HUES6 (cell line): Measurements from ENCODE around the gene ZNF324B.
"Not testable (repeated sequence)": the region's sequence is repeated elsewhere in the genome, so short reads cannot be mapped to it uniquely, and the experiment has no call there.

Experiments
- H3K27ac ChIP-seq: 2 replicates; pipeline ENCODE4 v1.7.0; 2013; ENCODE audit warnings: low read depth, mild to moderate bottlenecking, low read length, inconsistent platforms
- H3K27me3 ChIP-seq: 2 replicates; pipeline ENCODE4 v1.6.1; 2013; ENCODE audit warnings: low read length; ENCODE audit not compliant: control insufficient read depth, insufficient read depth
- H3K36me3 ChIP-seq: 2 replicates; pipeline ENCODE4 v1.6.1; 2013; ENCODE audit warnings: low read length; ENCODE audit not compliant: control insufficient read depth, insufficient read depth
- H3K4me1 ChIP-seq: 2 replicates; pipeline ENCODE4 v1.6.1; 2013; ENCODE audit warnings: low read length; ENCODE audit not compliant: control insufficient read depth, insufficient read depth
- H3K4me3 ChIP-seq: 2 replicates; pipeline ENCODE4 v1.5.1; 2013; ENCODE audit warnings: low read depth, low read length
- H3K9ac ChIP-seq: one replicate; pipeline ENCODE4 v1.6.1; 2013; ENCODE audit warnings: mild to moderate bottlenecking, low read length
- H3K9me3 ChIP-seq: 2 replicates; pipeline ENCODE4 v1.6.1; 2013; ENCODE audit warnings: low read depth, low read length; ENCODE audit not compliant: control insufficient read depth, insufficient read depth

The ZNF324B gene

DNA sequence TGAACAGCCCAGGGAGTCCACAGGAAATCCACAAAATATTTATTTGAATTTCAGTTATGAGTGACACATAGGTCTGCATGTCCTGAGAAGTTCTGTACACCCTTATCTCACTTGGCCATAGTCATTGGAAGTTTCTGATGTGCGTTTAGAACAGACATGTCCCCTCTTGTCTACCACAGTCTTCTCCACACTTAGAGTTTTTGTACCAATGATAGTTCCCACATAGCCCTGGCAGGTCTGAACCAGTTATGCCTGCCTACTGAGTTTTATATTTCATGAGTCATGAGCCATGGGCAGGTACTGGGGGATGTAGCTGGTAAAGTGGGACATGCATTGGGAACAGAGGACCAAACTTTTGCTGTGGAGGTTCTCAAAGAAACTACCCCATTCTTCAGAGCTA, 22.8 kb upstream of the ZNF324B start:
- Histone ChIP-seq H3K9me3 (peaks cover 67% of the 10 kb centered on the region), H3K4me3 (no peak overlapping the region), H3K9ac (no peak overlapping the region), H3K27me3 (no peaks in the 10 kb centered on the region), H3K4me1 (no peaks in the 10 kb centered on the region), H3K36me3 (peaks cover 23% of the 10 kb centered on the region), H3K27ac (no peak overlapping the region)

DNA sequence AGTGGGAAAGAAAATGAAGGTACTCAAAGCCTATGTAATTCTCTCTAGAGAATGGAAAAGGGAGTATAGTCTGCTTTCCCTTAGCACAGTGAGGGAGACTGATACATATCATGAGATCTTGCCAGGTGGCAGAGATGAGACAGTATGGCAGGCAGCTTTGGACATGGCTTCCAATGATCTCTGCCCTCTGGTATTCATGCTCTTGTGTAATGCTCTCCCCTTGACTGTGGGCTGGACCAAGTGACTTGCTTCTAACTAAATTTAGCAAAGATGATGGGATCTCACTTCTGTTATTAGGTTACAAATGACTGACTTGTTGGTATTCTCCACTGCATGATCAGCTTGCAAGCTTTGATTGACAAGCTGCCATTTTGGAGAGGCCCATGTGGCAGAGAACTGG, 21.7 kb upstream of the ZNF324B start:
- Histone ChIP-seq H3K9ac (no peak overlapping the region), H3K27ac (no peak overlapping the region), H3K27me3 (no peaks in the 10 kb centered on the region), H3K4me1 (no peaks in the 10 kb centered on the region), H3K9me3 (peaks cover 78% of the 10 kb centered on the region), H3K36me3 (peaks cover 34% of the 10 kb centered on the region), H3K4me3 (no peak overlapping the region)

DNA sequence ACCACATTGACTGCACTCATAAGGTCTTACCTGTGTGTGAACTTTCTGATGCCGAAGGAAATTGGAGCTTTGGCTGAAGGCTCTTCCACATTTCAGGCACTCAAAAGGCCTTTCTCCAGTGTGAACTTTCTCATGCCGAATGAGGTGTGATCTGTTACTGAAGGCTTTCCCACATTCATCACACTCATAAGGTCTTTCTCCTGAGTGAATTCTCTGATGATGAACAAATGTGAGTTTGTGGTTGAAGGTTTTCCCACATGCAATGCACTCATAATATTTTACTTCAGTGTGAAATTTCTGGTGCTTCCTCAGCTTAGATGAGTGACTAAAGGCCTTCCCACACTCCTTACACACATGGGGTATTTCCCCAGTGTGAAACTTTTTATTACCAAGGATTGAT, 17.2 kb upstream of the ZNF324B start:
- peaks cover 91% of the 10 kb centered on the region for H3K9me3 ChIP-seq
- peaks cover 59% of the 10 kb centered on the region for H3K36me3 ChIP-seq

DNA sequence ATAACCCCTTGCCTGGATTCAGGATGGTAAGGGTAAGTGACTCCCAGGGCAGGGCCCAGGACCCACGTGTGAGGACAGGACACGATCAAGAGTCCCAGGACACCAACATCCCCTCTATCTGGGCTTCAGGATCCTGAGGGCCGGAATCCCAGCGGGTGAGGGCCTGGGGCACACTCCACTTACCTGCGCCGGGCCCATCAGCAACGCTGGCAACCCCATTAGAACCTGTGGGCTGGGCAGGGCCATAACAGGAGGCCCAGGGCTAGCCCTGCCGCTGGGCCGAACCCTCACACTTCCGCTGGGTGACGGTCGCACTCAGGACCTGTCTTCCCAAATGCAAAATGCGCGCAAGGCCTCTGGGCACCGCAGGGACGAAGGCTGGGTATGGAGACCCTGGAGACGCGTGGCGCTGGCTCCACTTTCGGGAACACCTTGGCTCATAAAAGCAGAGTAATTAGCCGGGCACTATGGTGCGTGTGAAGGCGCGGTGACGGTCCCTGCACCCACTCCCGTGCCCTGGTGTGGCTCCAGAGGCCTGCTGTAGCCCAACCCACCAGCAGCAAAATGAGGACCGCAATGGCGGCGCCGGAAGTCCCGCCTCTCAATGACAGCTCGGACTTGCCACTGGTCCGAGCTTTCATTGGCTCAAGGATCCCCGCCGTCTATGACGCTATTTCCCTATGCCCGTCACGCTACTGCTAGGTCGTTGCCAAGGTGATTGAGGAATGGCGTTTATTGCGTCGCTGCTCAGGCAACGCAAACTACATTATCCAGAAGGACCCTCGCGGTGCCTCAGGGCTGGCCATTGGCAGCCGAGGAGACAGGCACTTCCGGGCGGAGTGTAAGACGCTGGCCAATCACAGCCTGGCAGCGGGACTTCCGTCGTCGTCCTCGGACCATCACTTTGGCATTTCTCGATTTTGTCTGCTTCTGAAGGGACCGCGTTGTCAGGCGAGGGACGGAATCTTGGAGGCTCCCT, 11.6 kb upstream of the ZNF324B start, which contains the start of gene ZNF132:
Gene ZNF132 (minus strand): TSS at position 578 of the 979 bp plus-strand sequence. CDS start 332 bp downstream, at position 246.
- no peak within 1 kb of the TSS for H3K27ac ChIP-seq
- H3K4me1 ChIP-seq, result no peaks in the 10 kb centered on the region
- H3K9ac ChIP-seq, result peak within 1 kb of the TSS; percentile 71
- H3K27me3 ChIP-seq, result peaks cover 14% of the 10 kb centered on the region; the same call in 1 of the 2 replicates
- H3K36me3 ChIP-seq, result peaks cover 24% of the 10 kb centered on the region
- H3K4me3 ChIP-seq, result peak within 1 kb of the TSS; percentile 83
- H3K9me3 ChIP-seq, result peaks cover 53% of the 10 kb centered on the region

More for the DNA sequence above, 17.2 kb upstream of the ZNF324B start:
- Histone ChIP-seq H3K27ac (no peak overlapping the region), H3K4me3 (no peak overlapping the region), H3K4me1 (no peaks in the 10 kb centered on the region), H3K27me3 (no peaks in the 10 kb centered on the region), H3K9ac (no peak overlapping the region)

DNA sequence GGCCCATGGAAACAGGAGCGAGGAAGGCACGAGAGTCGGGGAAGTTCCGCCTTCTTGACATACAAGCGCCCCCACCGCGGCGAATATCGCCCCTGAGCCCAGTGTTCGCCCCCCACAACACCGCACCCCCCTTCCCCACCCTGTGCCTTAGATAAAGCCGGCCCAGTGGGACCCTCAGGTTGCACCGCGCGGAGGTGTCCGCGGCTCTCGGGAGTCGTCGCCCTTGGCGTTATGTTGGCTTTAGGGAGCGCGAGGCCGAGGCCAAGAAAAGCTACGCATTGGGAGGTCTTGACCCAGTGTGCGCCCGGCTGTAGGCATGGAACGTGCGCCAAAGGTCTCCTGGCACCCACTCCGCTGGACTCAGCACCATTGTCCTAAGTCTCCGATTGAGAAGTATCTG, 10.9 kb upstream of the ZNF324B start:
- Histone ChIP-seq H3K9me3 (peaks cover 46% of the 10 kb centered on the region), H3K36me3 (peaks cover 17% of the 10 kb centered on the region), H3K4me3 (peak overlapping the region; percentile 83), H3K27ac (no peak overlapping the region), H3K27me3 (peaks cover 14% of the 10 kb centered on the region; the same call in 1 of the 2 replicates), H3K9ac (no peak overlapping the region), H3K4me1 (no peaks in the 10 kb centered on the region)

DNA sequence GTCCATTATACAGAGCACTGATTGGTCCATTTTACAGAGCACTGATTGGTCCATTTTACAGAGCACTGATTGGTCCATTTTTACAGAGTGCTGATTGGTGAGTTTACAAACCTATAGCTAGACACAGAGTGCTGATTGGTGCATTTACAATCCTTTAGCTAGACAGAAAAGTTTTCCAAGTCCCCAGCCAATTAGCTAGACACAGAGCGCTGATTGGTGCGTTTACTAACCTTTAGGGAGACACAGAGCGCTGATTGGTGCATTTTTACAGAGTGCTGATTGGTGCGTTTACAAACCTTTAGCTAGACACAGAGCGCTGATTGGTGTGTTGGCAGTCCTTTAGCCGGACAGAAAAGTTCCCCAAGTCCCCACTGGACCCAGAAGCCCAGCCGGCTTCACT, 8.4 kb upstream of the ZNF324B start:
- Histone ChIP-seq H3K27me3 (peaks cover 17% of the 10 kb centered on the region; the same call in 1 of the 2 replicates), H3K9me3 (peaks cover 34% of the 10 kb centered on the region)
- H3K9ac ChIP-seq, H3K36me3 ChIP-seq, H3K4me1 ChIP-seq, H3K4me3 ChIP-seq, H3K27ac ChIP-seq: not testable (repeated sequence)

DNA sequence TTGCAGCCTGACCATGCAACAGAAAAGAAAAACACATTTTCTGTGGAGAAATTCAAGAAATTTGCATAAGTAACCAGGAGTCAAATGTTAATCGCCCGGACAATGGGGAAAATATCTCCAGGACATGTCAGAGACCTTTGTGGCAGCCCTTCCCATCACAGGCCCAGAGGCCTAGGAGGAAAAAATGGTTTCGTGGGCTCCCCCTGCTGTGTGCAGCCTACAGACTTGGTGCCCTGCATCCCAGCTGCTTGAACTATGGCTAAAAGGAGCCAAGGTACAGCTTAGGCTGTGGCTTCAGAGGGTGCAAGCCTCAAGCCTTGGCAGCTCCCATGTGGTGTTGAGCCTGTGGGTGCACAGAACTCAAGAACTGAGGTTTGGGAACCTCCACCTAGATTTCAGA, 2.6 kb upstream of the ZNF324B start:
- H3K4me3 ChIP-seq, H3K36me3 ChIP-seq, H3K9ac ChIP-seq, H3K4me1 ChIP-seq, H3K27ac ChIP-seq: not testable (repeated sequence)
- Histone ChIP-seq H3K9me3 (peaks cover 28% of the 10 kb centered on the region), H3K27me3 (peaks cover 32% of the 10 kb centered on the region)

DNA sequence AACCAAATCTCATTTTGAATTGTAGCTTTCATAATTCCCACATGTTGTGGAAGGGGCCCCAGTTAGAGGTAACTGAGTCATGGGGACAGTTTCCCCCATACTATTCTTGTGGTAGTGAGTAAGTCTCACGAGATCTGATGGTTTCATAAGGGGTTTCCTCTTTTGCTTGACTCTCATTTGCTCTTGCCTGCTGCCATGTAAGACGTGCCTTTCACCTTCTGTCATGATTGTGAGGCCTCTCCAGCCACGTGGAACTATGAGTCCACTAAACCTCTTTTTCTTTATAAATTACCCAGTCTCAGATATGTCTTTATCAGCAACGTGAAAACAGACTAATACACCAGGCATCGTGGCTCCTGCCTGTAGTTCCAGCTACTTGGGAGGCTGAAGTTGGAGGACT, 1.4 kb upstream of the ZNF324B start:
- H3K9me3 ChIP-seq, result peaks cover 28% of the 10 kb centered on the region
- peaks cover 27% of the 10 kb centered on the region for H3K27me3 ChIP-seq
- not testable (repeated sequence) for H3K27ac ChIP-seq, H3K36me3 ChIP-seq, H3K4me3 ChIP-seq, H3K9ac ChIP-seq, H3K4me1 ChIP-seq

DNA sequence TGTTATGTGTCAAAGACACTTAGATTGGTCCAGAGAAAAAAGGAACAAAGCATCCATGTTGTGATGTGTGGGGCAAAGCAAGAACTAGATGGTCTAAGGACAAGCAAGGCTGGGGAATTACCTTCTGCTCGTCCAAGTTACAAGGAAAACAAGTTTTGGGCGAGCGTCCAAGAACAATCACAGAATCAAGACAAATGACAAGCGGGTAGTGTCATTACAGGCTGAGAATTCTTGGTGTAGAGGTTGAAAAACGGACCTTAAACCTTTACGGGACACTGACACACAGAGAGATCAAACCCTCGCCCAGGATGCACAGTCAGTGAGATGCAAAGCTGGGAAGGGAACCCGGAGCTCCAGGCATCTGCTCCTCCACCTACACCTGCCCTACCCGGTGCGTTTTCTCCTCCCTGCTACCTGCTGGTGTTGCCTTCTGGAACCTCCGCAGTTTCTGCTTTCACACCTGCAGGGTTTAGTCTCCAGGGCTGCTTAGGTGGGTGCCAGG, 515 bp upstream of the ZNF324B start:
- peak overlapping the region; percentile 7 for H3K9ac ChIP-seq
- peaks cover 28% of the 10 kb centered on the region for H3K9me3 ChIP-seq

DNA sequence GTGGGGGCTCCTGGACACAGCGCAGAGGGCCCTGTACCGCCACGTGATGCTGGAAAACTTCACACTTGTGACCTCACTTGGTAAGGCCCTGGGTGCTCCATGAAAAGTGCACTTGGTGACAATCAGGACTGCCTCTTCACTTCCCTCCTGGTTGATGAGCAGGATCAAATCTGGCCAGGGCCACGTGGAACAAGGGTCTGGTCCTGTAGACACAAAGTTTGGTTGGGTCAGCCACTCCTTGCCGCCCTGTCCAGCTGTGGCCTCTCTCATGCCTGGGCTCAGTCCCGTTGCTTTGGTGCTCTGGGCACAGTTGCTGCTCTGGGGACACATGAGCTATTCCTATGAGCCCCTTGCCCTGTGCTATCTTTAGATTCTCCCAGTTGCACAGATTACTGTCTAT, 2.3 kb downstream of the ZNF324B start:
- Histone ChIP-seq H3K27me3 (peaks cover 23% of the 10 kb centered on the region), H3K27ac (no peak overlapping the region), H3K36me3 (peaks cover 6% of the 10 kb centered on the region), H3K4me3 (no peak overlapping the region), H3K9ac (no peak overlapping the region), H3K4me1 (no peaks in the 10 kb centered on the region), H3K9me3 (peaks cover 15% of the 10 kb centered on the region)

More for the DNA sequence above, 515 bp upstream of the ZNF324B start:
- no peaks in the 10 kb centered on the region for H3K4me1 ChIP-seq
- peak overlapping the region; percentile 87 for H3K4me3 ChIP-seq
- no peak overlapping the region for H3K27ac ChIP-seq
- peaks cover 2% of the 10 kb centered on the region; the same call in 1 of the 2 replicates for H3K36me3 ChIP-seq
- H3K27me3 ChIP-seq, result peaks cover 27% of the 10 kb centered on the region

DNA sequence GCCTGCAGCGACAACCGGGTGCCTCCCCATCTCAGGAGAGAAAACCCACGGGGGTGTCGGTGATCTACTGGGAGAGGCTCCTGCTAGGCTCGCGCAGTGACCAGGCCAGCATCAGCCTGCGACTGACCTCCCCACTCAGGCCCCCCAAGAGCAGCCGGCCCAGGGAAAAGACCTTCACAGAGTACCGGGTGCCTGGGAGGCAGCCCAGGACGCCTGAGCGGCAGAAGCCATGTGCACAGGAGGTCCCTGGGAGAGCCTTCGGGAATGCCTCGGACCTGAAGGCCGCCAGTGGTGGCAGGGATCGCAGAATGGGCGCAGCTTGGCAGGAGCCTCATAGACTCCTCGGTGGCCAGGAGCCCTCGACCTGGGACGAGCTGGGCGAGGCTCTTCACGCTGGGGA, 3.9 kb downstream of the ZNF324B start:
- peaks cover 19% of the 10 kb centered on the region for H3K27me3 ChIP-seq
- no peaks in the 10 kb centered on the region for H3K9me3 ChIP-seq
- H3K36me3 ChIP-seq, result peaks cover 6% of the 10 kb centered on the region
- no peak overlapping the region for H3K9ac ChIP-seq
- H3K4me3 ChIP-seq, result no peak overlapping the region
- H3K27ac ChIP-seq, result no peak overlapping the region
- H3K4me1 ChIP-seq, result no peaks in the 10 kb centered on the region
